ENCODE results near the gene APCDD1L.

The APCDD1L gene

GRCh38 chr20:58553841-58554240 lies 38.6 kb upstream of the APCDD1L start:
- DNase-seq (ENCODE audit: low spot score) = no peak

DNA sequence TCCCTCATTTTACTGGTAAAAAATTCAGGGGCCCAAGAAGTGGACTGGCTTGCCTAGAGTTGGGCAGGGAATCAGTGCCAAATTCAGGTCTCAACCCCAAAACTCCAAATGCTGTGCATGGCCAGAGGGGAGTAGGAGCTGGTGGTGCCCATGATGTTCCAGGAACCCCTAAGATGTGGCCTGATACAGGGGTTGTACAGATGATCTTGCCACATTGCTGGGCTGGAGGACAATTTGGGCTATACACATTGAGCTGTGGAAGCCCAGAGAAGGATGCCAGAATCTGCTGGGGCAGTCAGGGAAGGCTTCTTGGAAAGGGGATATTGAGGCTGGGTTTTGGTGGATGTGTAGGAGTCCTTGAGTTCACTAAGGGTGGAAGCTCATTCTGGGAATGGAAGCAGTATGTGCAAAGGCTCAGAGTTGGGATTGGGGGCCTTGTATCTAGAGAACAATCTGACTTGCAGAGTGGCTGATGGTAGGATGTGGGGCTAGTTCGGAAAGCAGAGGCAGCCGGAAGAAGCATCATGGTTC lies 38.0 kb upstream of the APCDD1L start:
- H2BK12ac ChIP-seq (ENCODE audit: low read length) = no peak overlapping the region
- H4K91ac ChIP-seq (ENCODE audit: low read depth, low read length, poor library complexity) = no peak overlapping the region
- no peak overlapping the region for H3K18ac ChIP-seq (ENCODE audit: low read length)
- no peak overlapping the region for H3K14ac ChIP-seq (ENCODE audit: low read length)
- no peak overlapping the region for H2AK5ac ChIP-seq (ENCODE audit: low read depth, low read length)
- H3K4me3 ChIP-seq (ENCODE audit: low read length in 2 of 2) = no peak overlapping the region
- H3K23ac ChIP-seq (ENCODE audit: low read depth, low read length, poor library complexity) = no peak overlapping the region
- DNase-seq (ENCODE audit: low spot score) = no peak
- no peak overlapping the region for H3K9ac ChIP-seq (ENCODE audit: low read depth, low read length, poor library complexity)
- no peak overlapping the region for H3K27ac ChIP-seq (replicated peaks; ENCODE audit: low read length)
- H2BK120ac ChIP-seq (ENCODE audit: low read depth, low read length) = no peak overlapping the region
- no peak overlapping the region for H3K4me2 ChIP-seq (ENCODE audit: insufficient read depth, low read length, poor library complexity, severe bottlenecking)
- H3K4ac ChIP-seq (ENCODE audit: low read length) = no peak overlapping the region
- no peak overlapping the region for H2BK5ac ChIP-seq (ENCODE audit: low read length)
- no peak overlapping the region for H2AFZ ChIP-seq (ENCODE audit: low read length)
- H2BK15ac ChIP-seq (ENCODE audit: low read length) = no peak overlapping the region
- peaks cover 0 to 27% (median 0%) of the 10 kb centered on the region in 3 experiments for H3K27me3 ChIP-seq (ENCODE audit: control insufficient read depth in 3 of 3, insufficient read depth in 3 of 3, low read depth in 1 of 3, low read length in 3 of 3)
- H3K79me1 ChIP-seq (ENCODE audit: low read depth, low read length) = no peaks in the 10 kb centered on the region
- H3K36me3 ChIP-seq (replicated peaks in 1 of 2; ENCODE audit: control insufficient read depth in 2 of 2, insufficient read depth in 2 of 2, low read length in 2 of 2) = no peaks in the 10 kb centered on the region
- no CpG with 5 or more reads among the region's 2 CpGs for WGBS, 2 donors (ENCODE audit: extremely low coverage in 2 of 2, insufficient read length in 2 of 2, insufficient replicate concordance in 1 of 2)
- no peak overlapping the region for H4K8ac ChIP-seq (ENCODE audit: low read depth, low read length)
- no peaks in the 10 kb centered on the region for H3K4me1 ChIP-seq (ENCODE audit: control insufficient read depth in 2 of 2, insufficient read depth in 1 of 2, low read depth in 1 of 2, low read length in 2 of 2)
- H3K9me3 ChIP-seq (replicated peaks in 1 of 2; ENCODE audit: control insufficient read depth in 2 of 2, insufficient read depth in 1 of 2, low read depth in 1 of 2, low read length in 2 of 2) = peaks cover 0 to 2% of the 10 kb centered on the region in 2 donors

More at GRCh38 chr20:58553841-58554240, 38.6 kb upstream of the APCDD1L start:
- H2AK5ac ChIP-seq (ENCODE audit: low read depth, low read length) = no peak overlapping the region
- peaks cover 0 to 2% of the 10 kb centered on the region in 2 donors for H3K9me3 ChIP-seq (replicated peaks in 1 of 2; ENCODE audit: control insufficient read depth in 2 of 2, insufficient read depth in 1 of 2, low read depth in 1 of 2, low read length in 2 of 2)
- H3K4me1 ChIP-seq (ENCODE audit: control insufficient read depth in 2 of 2, insufficient read depth in 1 of 2, low read depth in 1 of 2, low read length in 2 of 2) = no peaks in the 10 kb centered on the region
- H3K4ac ChIP-seq (ENCODE audit: low read length) = no peak overlapping the region
- H2BK15ac ChIP-seq (ENCODE audit: low read length) = no peak overlapping the region
- no peak overlapping the region for H4K91ac ChIP-seq (ENCODE audit: low read depth, low read length, poor library complexity)
- no peak overlapping the region for H3K18ac ChIP-seq (ENCODE audit: low read length)
- H2BK5ac ChIP-seq (ENCODE audit: low read length) = no peak overlapping the region
- H3K4me3 ChIP-seq (ENCODE audit: low read length in 2 of 2) = no peak overlapping the region
- H3K23ac ChIP-seq (ENCODE audit: low read depth, low read length, poor library complexity) = no peak overlapping the region
- WGBS, 2 donors (ENCODE audit: extremely low coverage in 2 of 2, insufficient read length in 2 of 2, insufficient replicate concordance in 1 of 2) = no CpG with 5 or more reads among the region's 9 CpGs
- H3K9ac ChIP-seq (ENCODE audit: low read depth, low read length, poor library complexity) = no peak overlapping the region
- no peak overlapping the region for H2BK120ac ChIP-seq (ENCODE audit: low read depth, low read length)
- H3K14ac ChIP-seq (ENCODE audit: low read length) = no peak overlapping the region
- no peak overlapping the region for H3K4me2 ChIP-seq (ENCODE audit: insufficient read depth, low read length, poor library complexity, severe bottlenecking)
- H4K8ac ChIP-seq (ENCODE audit: low read depth, low read length) = no peak overlapping the region
- H2AFZ ChIP-seq (ENCODE audit: low read length) = no peak overlapping the region
- no peak overlapping the region for H2BK12ac ChIP-seq (ENCODE audit: low read length)
- peaks cover 0 to 26% (median 0%) of the 10 kb centered on the region in 3 experiments for H3K27me3 ChIP-seq (ENCODE audit: control insufficient read depth in 3 of 3, insufficient read depth in 3 of 3, low read depth in 1 of 3, low read length in 3 of 3)
- no peaks in the 10 kb centered on the region for H3K79me1 ChIP-seq (ENCODE audit: low read depth, low read length)
- no peaks in the 10 kb centered on the region for H3K36me3 ChIP-seq (replicated peaks in 1 of 2; ENCODE audit: control insufficient read depth in 2 of 2, insufficient read depth in 2 of 2, low read length in 2 of 2)
- no peak overlapping the region for H3K27ac ChIP-seq (replicated peaks; ENCODE audit: low read length)

- Histone ChIP-seq H3K4me1 (ENCODE audit: control insufficient read depth in 2 of 2, insufficient read depth in 1 of 2, low read depth in 1 of 2, low read length in 2 of 2) (no peaks in the 10 kb centered on the region), H3K79me1 (ENCODE audit: low read depth, low read length) (no peaks in the 10 kb centered on the region), H2AK5ac (ENCODE audit: low read depth, low read length) (peak overlapping the region; percentile 17), H2BK120ac (ENCODE audit: low read depth, low read length) (no peak overlapping the region), H3K4me2 (ENCODE audit: insufficient read depth, low read length, poor library complexity, severe bottlenecking) (no peak overlapping the region), H3K4ac (ENCODE audit: low read length) (no peak overlapping the region), H2BK5ac (ENCODE audit: low read length) (no peak overlapping the region), H3K27me3 (ENCODE audit: control insufficient read depth in 3 of 3, insufficient read depth in 3 of 3, low read depth in 1 of 3, low read length in 3 of 3) (peaks cover 0 to 27% (median 0%) of the 10 kb centered on the region in 3 experiments), H3K14ac (ENCODE audit: low read length) (no peak overlapping the region), H3K4me3 (ENCODE audit: low read length in 2 of 2) (no peak overlapping the region), H3K36me3 (replicated peaks in 1 of 2; ENCODE audit: control insufficient read depth in 2 of 2, insufficient read depth in 2 of 2, low read length in 2 of 2) (no peaks in the 10 kb centered on the region), H3K23ac (ENCODE audit: low read depth, low read length, poor library complexity) (no peak overlapping the region), H4K8ac (ENCODE audit: low read depth, low read length) (no peak overlapping the region), H2BK12ac (ENCODE audit: low read length) (no peak overlapping the region), H4K91ac (ENCODE audit: low read depth, low read length, poor library complexity) (no peak overlapping the region), H3K9ac (ENCODE audit: low read depth, low read length, poor library complexity) (no peak overlapping the region), H3K9me3 (replicated peaks in 1 of 2; ENCODE audit: control insufficient read depth in 2 of 2, insufficient read depth in 1 of 2, low read depth in 1 of 2, low read length in 2 of 2) (peaks cover 0 to 2% of the 10 kb centered on the region in 2 donors), H3K27ac (replicated peaks; ENCODE audit: low read length) (no peak overlapping the region), H2AFZ (ENCODE audit: low read length) (no peak overlapping the region), H3K18ac (ENCODE audit: low read length) (no peak overlapping the region), H2BK15ac (ENCODE audit: low read length) (no peak overlapping the region)
- DNase-seq (ENCODE audit: low spot score) = no peak
- no CpG with 5 or more reads among the region's 11 CpGs for WGBS, 2 donors (ENCODE audit: extremely low coverage in 2 of 2, insufficient read length in 2 of 2, insufficient replicate concordance in 1 of 2)
Observed at GRCh38 chr20:58552366-58552934, 37.3 kb upstream of the APCDD1L start.

DNA sequence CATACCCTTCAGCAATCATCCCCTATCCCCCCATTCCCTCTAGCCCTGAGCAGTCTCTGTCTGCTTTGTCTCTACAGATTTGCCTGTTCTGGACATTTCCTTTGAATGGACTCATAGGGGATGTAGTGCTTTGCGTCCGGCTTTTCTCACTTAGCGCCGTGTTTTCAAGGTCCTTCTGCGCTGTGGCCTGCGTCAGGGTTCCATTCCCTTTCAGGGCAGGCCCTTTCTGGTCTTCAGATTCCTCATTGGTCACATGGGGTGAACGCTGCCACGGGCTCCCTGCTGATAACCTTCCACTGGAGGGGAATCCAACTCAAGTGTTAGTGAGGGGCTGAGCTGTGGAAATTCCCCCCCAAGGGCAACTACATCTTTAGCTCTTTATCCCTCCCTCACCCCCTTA lies 36.4 kb upstream of the APCDD1L start:
- H2AFZ ChIP-seq (ENCODE audit: low read length) = no peak overlapping the region
- peaks cover 0 to 2% of the 10 kb centered on the region in 2 donors for H3K9me3 ChIP-seq (replicated peaks in 1 of 2; ENCODE audit: control insufficient read depth in 2 of 2, insufficient read depth in 1 of 2, low read depth in 1 of 2, low read length in 2 of 2)
- no peak overlapping the region for H3K9ac ChIP-seq (ENCODE audit: low read depth, low read length, poor library complexity)
- no peaks in the 10 kb centered on the region for H3K4me1 ChIP-seq (ENCODE audit: control insufficient read depth in 2 of 2, insufficient read depth in 1 of 2, low read depth in 1 of 2, low read length in 2 of 2)
- peaks cover 0 to 24% (median 0%) of the 10 kb centered on the region in 3 experiments for H3K27me3 ChIP-seq (ENCODE audit: control insufficient read depth in 3 of 3, insufficient read depth in 3 of 3, low read depth in 1 of 3, low read length in 3 of 3)
- WGBS, 2 donors (ENCODE audit: extremely low coverage in 2 of 2, insufficient read length in 2 of 2, insufficient replicate concordance in 1 of 2) = no CpG with 5 or more reads among the region's 8 CpGs
- H3K79me1 ChIP-seq (ENCODE audit: low read depth, low read length) = no peaks in the 10 kb centered on the region
- no peak overlapping the region for H3K4ac ChIP-seq (ENCODE audit: low read length)
- no peak for DNase-seq (ENCODE audit: low spot score)
- no peak overlapping the region for H3K4me3 ChIP-seq (ENCODE audit: low read length in 2 of 2)
- no peak overlapping the region for H3K23ac ChIP-seq (ENCODE audit: low read depth, low read length, poor library complexity)
- H3K4me2 ChIP-seq (ENCODE audit: insufficient read depth, low read length, poor library complexity, severe bottlenecking) = no peak overlapping the region
- no peak overlapping the region for H4K91ac ChIP-seq (ENCODE audit: low read depth, low read length, poor library complexity)
- H2BK12ac ChIP-seq (ENCODE audit: low read length) = no peak overlapping the region
- no peak overlapping the region for H3K18ac ChIP-seq (ENCODE audit: low read length)
- H2BK120ac ChIP-seq (ENCODE audit: low read depth, low read length) = no peak overlapping the region
- H3K36me3 ChIP-seq (replicated peaks in 1 of 2; ENCODE audit: control insufficient read depth in 2 of 2, insufficient read depth in 2 of 2, low read length in 2 of 2) = no peaks in the 10 kb centered on the region
- no peak overlapping the region for H3K27ac ChIP-seq (replicated peaks; ENCODE audit: low read length)
- no peak overlapping the region for H3K14ac ChIP-seq (ENCODE audit: low read length)
- H2BK15ac ChIP-seq (ENCODE audit: low read length) = no peak overlapping the region
- H2AK5ac ChIP-seq (ENCODE audit: low read depth, low read length) = no peak overlapping the region
- H2BK5ac ChIP-seq (ENCODE audit: low read length) = no peak overlapping the region
- H4K8ac ChIP-seq (ENCODE audit: low read depth, low read length) = no peak overlapping the region
